ELF-1 (cell line): ENCODE results near the gene FAM217A.

Experiments used
- DNase-seq: peaks from one replicate; pipeline ENCODE4 v3.0.0-alpha.2; 2016; ENCODE audit warnings: low read depth, low spot score

The FAM217A gene

DNA sequence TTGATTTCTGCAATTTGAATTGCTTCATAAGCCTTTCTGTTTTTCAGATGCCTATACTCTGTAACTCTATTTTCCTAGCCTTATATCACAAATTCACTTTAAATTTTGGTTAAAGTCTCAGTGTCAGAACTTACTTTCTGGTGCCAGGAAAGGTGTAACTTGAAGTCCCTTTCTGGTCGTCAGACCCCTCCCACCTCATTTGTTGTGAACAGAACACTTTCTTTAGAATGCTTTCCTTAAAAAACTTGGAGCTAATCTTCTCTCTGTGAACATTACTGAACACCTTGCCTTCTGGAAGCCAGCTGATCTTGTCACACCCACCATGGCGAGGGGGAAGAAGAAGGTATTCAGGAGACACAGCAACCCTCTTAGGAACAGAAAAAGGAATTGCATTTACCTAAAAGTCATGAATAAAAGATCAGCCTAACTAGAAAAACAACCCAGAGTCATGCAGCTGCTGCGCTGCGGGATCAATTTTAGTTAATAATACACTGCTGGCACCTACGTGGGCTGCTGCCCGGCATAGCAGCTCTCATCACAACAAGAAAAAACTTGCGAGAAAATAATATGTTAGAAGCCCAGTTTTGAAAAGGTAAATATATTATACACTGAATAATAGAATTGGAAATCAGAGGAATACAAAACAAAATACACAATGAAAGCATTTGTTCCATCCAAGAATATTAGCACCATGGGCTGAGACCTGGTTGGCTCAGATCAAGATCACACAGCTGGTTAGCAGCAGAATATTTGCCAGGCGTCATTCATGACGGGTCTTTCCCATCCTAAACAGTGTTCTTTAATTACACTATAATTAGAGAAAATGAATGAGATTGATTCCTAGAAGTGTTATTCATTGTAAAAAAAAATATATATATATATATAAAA lies 5.8 kb upstream of the FAM217A start:
- no peak for DNase-seq

DNA sequence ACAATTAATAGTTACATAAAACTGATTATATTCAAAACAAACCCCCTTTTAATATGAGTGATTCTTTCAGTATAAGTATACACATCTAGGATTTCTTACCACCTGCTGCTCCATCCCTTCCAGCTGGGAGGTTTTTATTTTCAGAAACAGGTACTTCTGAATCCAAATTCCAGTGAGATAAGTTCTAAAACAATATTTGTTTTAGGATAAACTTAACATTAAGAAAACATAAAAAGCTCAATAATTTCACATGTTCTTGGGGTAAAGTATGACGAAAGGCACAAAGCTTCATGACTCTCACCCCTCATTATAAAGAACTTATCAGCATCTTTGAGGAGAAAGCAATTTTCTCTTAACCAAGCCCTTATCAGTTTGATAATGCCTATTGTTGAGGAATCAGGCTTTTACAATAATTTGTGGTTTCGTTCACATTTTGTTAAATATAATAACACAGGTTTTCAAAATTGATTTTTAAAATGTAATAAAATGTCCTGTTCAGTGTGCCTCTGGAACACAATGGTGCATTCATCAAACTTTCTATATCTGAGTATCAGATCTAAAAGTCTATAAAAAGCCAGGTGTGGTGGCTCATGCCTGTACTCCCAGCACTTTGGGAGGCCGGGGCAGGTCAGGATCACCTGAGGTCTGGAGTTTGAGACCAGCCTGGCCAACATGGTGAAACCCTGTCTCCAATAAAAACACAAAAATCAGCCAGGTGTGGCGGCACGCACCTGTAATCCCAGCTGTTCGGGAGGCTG lies 4.3 kb downstream of the FAM217A start:
- no peak for DNase-seq

DNA sequence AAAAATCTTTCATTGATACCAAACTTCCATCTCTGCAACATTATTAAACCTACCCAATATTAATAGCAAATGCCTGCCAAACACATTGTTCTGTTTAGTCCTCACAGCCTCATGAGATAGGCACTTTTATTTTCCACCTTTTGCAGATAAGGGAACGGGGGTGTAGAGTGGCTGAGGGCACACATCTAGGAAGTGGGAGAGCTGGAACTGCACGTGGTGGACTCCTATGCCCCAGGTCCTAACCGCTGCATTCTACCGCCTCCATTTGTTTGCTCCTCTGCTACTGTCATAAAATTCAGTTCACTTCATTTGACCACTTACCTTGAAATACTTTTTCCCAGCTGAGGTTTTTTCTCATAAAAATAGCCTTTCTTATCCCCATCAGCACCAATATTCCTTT lies 7.6 kb downstream of the FAM217A start:
- no peak for DNase-seq

DNA sequence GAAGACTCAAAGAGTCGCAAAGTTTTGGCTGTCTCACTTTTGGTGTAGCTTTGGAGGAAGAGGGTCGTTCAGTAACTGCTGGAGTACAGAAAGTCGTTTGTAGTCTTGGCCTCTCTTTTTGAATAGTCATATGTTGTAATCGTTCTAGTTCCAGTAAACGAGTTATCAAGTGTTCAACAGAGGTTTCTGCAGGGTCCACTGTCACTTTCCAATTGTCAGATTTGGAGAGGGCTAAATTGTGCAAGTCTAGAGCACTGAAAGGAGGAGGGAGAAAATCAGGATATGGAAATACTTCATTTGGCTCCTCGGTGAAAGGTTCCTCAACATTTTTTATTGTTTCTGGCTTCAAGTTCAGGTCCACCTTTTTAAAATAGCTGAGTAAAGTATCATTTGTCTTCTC lies 9.7 kb downstream of the FAM217A start:
- DNase-seq: no peak

DNA sequence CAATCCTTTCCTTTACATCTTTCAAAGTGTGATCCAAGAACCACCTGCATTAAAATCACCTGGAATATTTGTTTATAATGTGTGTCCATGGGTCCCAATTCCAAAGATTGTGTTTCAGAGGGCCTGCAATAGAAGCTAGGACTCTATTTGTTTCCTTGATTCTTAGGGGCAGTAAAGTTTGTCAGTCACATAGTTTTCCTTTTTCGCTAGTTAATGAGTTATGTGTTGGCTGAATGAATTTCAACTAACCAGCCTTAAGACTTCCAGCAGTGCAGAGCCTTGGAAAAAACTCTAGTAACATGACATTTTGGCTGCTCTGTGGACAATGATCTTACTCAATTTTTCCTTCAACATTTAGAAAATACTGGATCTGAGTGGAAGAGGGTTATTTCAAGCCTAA lies 11.3 kb downstream of the FAM217A start:
- DNase-seq: no peak

DNA sequence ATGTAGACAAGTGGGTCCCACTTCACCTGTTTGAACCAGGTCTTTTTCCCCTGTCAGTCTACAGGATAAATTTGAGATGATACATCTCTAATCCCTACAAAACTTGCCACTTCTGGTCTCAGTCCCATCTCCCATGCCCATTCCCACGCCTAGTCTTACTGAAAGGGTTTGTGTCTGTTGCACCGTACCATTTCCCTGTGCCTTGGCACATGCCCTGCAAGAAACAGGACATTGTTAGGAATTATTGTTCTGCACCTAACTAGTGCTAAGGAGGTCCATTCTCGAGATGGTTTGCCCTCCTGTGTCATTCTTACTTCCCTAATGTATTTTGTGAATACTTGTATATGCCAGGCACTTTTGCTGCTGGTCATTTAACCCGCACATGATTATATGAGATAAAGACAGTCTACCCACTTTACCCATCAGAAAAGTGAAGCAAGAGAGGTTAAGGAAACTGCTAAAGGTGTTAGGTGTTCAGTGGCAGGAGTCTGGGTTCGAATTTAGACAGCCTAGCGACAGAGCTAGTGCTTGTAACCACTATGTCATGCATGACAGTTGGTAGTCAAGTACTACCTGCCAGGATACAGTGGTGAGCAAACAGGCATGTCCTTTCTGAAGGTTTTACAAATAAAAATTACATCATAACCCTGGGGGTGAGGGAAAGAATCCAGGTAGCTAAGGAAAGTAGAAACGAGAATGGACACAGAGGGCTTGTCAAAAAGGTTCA lies 12.7 kb downstream of the FAM217A start:
- DNase-seq: no peak

DNA sequence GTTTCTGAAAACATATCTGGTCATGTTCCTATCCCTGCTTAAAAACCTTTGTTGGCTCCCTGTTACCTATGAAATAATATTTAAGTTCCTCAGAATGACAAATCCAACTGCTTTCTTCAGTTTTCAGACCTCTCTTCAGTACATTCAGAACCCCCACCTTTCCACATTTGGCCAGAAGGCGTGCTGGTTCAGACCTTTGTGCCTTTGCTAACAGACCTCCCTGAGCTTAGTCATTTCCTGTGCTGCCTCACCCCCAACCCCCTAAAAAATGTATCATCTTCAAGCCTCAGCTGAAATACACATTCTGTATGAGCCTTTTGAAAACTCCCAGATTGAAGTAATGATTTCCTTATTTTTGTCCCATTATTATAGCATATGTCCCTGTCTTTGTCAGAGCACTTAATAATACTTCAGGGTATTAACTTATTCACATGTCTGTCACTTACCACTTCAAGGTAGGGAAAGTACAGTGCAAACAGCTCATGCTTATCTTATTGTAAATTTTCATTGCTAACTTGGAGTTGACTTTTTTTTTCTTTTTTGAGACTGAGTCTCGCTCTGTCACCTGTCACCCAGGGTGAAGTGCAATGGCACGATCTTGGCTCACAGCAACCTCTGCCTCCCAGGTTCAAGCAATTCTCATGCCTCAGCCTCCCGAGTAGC lies 19.7 kb downstream of the FAM217A start:
- DNase-seq: peak; percentile 18

DNA sequence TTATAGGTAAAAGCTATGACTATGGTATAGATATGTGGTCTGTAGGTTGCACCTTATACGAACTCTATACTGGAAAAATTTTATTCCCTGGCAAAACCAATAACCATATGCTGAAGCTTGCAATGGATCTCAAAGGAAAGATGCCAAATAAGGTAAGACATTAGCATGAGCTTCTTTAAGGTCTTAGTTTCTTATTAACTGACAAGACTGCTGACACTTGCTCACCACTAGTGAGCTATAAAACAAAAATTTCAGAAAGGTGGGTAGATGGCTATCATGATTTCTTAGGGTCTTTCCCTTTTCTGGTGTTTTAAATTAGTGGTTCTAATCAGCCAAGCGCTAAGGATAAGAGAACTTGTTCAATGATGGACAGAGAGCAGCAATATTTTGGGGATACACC lies 21.9 kb downstream of the FAM217A start:
- no peak for DNase-seq

DNA sequence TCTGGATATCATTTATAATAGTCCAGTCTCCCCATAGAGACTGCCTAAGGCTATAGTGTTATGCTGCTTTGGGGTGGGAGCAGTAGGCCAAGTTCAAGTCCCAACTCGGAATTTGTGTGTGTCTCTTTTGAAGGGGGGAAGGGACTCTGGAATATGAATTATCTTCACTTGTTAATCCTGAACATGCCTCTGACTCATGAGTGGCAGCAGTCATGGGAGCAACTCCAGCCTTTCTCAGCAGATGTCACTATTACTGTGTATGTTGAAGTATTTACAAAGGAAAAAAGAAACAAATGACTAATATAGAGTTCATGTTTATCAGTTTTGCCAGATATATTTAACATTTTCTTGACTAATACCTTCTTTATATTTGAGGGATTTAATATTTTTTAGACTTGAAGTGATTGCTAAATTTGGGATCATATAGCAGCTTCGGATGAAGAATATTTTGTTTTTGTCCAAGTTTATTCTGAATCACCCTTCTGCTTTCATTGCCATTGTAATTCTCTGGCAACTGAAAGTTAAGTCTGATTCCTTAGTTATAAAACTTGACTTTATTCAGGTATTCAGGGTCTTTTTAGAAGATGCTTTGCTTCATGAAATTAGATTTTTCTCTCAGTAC lies 23.4 kb downstream of the FAM217A start:
- DNase-seq: no peak

DNA sequence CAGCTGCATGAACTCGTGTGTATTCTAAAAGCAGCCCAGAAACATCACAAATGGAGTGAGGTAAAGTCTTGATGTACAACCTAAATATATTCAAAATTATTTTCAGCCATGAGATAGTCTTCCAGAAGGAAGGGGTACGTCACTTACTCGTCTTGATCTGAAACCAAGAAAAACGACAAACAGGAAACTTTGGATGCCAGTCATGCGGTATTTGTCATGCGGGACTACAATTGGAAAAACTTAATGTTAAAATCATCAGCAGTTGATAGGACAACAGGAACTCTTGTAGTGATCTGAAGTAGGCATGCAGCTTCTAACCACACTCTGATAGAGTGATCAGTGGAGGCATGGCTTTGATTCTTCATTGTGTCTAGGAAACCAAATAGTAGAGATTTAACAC lies 29.7 kb downstream of the FAM217A start:
- no peak for DNase-seq

DNA sequence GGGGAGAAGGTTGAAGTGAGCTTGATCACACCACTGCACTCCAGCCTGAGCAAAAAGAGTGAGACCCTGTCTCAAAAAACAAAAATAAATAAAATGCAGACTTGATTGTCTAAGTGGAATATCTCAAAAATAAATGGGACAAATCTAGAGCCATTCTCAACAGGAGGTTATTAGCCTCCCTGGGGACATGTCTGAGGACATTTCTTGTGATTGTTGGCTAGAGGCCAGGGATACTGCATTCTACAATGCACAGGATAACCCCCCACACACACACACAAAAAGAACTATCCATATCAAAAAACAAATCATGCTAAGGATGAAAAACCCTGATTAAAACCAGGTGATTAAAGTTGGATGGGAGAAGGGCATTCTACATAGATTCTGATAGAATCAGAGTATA lies 37.5 kb downstream of the FAM217A start:
- DNase-seq: no peak

DNA sequence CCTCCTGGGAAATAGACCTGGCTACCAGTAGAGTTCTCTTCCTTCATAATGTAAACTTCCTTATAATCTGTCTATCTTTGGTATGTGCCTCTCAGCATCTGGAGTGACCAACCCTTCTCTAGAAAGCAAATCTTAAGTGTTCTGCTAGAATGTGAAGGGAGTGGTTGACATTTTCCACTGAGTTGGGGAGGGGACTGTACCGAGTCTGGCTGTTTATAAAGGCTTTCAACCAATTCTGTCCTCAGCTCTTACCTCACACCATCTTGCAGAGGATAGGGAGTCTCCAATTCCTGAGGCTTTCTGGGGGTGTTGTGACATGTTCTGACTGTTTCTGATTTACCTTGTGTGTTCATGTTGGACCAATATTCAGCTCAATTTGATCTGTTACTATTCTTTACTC lies 39.6 kb downstream of the FAM217A start:
- DNase-seq: no peak

DNA sequence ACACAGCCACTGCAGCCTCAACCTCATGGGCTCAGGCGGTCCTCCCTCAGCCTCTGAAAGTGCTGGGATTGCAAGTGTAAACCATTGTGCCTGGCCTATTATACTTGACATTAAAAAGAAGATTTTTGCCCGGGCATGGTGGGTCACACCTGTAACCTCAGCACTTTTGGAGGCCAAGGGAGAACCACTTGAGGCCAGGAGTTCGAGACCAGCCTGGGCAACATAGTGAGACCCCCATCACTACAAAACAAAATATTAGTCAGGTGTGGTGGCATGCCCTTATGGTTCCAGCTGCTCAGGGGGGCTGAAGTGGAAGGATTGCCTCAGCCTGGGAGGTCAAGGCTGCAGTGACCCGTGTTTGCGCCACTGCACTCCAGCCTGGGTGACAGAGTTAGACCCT lies 42.4 kb downstream of the FAM217A start:
- DNase-seq: no peak

DNA sequence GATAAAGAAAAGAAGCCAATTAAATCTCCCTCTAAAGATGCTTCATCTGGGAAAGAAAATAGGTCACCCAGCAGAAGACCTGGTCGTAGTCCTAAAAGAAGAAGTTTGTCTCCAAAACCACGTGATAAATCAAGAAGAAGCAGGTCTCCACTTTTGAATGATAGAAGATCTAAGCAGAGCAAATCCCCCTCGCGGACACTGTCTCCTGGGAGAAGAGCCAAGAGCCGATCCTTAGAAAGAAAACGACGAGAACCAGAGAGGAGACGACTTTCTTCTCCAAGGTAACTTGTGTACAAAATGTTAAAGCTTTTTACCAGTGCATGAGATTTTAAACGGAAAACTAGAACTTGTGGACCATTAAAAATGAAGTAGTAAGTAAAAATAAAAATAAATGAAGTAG lies 46.5 kb downstream of the FAM217A start:
- DNase-seq: no peak

DNA sequence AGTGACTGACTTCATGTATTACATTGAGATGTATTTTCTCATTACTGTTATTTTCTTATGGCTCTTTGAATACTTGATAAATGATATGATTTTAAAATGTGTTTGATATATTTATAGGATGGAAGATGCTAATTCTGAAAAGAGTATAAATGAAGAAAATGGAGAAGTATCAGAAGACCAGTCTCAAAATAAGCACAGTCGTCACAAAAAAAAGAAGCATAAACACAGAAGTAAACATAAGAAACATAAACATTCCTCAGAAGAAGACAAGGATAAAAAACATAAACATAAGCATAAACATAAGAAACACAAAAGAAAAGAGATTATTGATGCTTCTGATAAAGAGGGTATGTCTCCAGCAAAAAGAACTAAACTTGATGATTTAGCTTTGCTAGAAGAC lies 47.5 kb downstream of the FAM217A start:
- no peak for DNase-seq

DNA sequence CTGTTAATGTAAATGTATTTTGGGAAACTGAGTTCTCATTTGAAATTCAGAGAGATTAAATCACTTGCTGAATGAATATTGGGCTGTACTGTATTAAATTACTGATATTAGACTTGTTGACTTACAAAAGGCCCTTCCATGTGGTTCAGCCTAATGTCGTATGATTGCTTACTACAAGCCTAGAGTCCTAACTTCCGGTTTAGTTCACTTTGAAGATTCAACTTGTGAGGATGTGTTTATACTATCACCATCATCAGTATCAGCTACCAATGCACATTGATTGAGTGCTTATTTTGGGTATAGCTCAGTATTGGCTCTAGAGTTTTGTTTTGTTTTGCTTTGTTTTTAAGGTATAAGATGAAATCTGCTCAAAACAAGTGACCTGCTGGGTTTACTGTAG lies 48.3 kb downstream of the FAM217A start:
- no peak for DNase-seq

DNA sequence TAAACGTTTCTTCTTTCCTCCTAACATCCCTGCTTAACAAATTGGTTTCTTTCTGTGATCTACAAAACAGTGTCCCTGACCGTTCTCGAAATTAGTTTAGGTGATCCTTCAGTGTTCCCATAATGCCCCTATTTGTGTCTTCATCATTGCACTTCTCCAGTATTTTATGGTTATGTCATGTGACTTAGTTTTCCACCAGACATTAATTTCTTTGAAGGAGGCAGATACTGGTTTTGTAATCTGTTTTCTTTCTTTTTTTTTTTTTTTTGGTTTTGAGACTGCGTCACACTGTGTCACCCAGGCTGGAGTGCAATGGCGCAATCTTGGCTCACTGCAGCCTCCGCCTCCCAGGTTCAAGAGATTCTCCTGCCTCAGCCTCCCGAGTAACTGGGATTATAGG lies 49.2 kb downstream of the FAM217A start:
- DNase-seq: no peak

DNA sequence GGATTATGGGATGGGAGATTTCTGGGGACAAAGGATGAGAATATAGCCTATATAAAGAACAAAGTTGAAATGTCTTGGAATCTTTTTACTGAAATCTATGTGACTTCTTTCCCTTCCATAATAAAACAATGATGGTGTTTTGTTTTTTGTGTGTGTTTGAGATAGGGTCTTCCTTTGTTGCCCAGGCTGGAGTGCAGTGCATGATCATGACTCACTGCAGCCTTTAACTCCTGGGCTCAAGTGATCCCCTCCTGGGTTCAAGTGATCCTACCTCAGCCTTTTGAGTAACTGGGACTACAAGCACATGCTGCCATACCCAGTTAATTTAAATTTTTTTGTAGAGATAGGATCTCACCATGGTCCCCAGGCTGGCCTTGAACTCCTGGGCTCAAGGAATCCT lies 50.9 kb downstream of the FAM217A start:
- no peak for DNase-seq

DNA sequence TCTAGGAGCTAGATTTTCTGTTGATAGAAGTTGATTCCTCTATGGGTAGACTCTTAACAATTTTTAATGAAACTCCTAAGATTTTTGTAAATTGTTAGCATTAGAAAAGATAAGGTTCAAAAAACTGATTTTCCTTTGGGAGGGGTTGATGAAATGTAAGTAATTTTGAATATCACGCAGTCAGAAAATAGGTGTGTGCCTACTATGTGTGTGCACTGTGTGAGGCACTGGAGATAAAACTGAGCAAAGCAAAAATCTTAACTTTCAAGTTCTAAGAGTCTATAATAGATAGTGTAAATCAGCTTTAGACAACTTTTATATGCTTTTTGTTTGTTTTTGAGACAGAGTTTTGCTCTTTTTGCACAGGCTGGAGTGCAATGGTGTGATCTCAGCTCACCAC lies 53.3 kb downstream of the FAM217A start:
- DNase-seq: no peak

DNA sequence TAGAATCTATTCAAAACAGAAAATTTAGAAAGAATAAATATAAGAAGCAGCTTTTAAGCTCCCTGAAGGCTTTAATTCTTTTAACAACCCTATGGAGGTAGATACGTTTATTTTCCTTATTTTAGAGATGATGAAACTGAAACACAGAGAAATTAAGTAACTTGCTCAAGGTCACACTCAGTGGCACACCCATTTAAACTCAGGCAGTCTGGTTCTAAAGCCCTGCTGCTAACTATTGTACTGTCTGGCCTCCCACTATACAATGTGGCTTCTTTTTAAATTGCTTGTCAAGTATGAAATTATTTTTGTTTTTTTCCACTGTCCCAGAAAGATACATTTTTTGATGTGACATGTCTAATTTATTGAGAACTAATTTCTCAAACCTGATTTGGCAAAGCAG lies 55.7 kb downstream of the FAM217A start:
- DNase-seq: no peak
